ENCODE results near the gene RASGRF1. TPM values are rescaled to one million over a fixed set of nuclear protein-coding genes. Genes with fewer than 3 reads are reported as not detected.

The RASGRF1 gene
- total and polyA plus RNA-seq, 9 of the 15 experiments (the other 6 are each of a cell fraction or from before 2014, with no cell fraction given): 0.03 to 0.58 (median 0.06) TPM; not detected in 1

GRCh38 chr15:78985859-78986475 lies 104.6 kb downstream of the RASGRF1 start (continued):
- TF ChIP-seq FOS (IDR thresholded peaks at IDR 0.05; ENCODE audit: extremely low read depth, insufficient read length) (no peak), MAFG (tag; conservative IDR thresholded peaks at IDR 0.05) (no peak), PHTF2 (CRISPR knock-in tag; IDR thresholded peaks at IDR 0.05) (no peak), ESRRB (CRISPR knock-in tag; IDR thresholded peaks at IDR 0.05; ENCODE audit: borderline replicate concordance) (no peak), NFATC3 (IDR thresholded peaks at IDR 0.05) (no peak), CAMTA2 (CRISPR knock-in tag; conservative IDR thresholded peaks at IDR 0.05) (no peak), PTRF (tag; IDR thresholded peaks at IDR 0.05) (no peak)

GRCh38 chr15:78984041-78984440 lies 106.5 kb downstream of the RASGRF1 start:
- in situ Hi-C loops (cut with MboI): loop anchor here (5.0 kb wide), 1 partner anchor 72 kb away; no protein-coding TSS in a partner anchor
- Histone ChIP-seq H3K9me3 (replicated peaks; ENCODE audit: control insufficient read depth, insufficient read depth, low read depth, low read length) (no peaks in the 10 kb centered on the region), H3K9me1 (ENCODE audit: control insufficient read depth, insufficient read depth, low read length) (no peaks in the 10 kb centered on the region), H3K4me3 (no peak overlapping the region), H3K9ac (ENCODE audit: insufficient read depth in 1 of 2, low read depth in 2 of 2, low read length in 2 of 2) (no peak overlapping the region), H3K27ac (ENCODE audit: extremely low read depth, low read depth, low read length) (no peak overlapping the region), H3K4me1 (replicated peaks in 1 of 2; ENCODE audit: control insufficient read depth in 2 of 2, insufficient read depth in 2 of 2, low read length in 2 of 2) (peaks cover 0 to 3% of the 10 kb centered on the region in 2 experiments; a peak in 3 of 5 replicates), H3K4me2 (ENCODE audit: insufficient read depth, low read length) (no peak overlapping the region), H2AFZ (ENCODE audit: low read depth, low read length) (no peak overlapping the region), H3K27me3 (ENCODE audit: control insufficient read depth in 2 of 2, insufficient read depth in 2 of 2, low read length in 2 of 2) (peaks cover 5 to 49% of the 10 kb centered on the region in 2 experiments; a peak in 2 of 5 replicates), H3K36me3 (ENCODE audit: control insufficient read depth, insufficient read depth, low read length) (no peaks in the 10 kb centered on the region), H4K20me1 (replicated peaks; ENCODE audit: control insufficient read depth, insufficient read depth, low read length) (no peaks in the 10 kb centered on the region; the same call in 1 of the 2 replicates), H3K79me2 (ENCODE audit: control insufficient read depth, insufficient read depth, low read length) (no peaks in the 10 kb centered on the region)
- no peak for TF ChIP-seq MTA3 (IDR thresholded peaks at IDR 0.05; ENCODE audit: borderline replicate concordance)
- TF ChIP-seq CAMTA2 (CRISPR knock-in tag; conservative IDR thresholded peaks at IDR 0.05): no peak
- TF ChIP-seq PHB (CRISPR knock-in tag; IDR thresholded peaks at IDR 0.05): no peak
- no peak for TF ChIP-seq ID3 (CRISPR knock-in tag; IDR thresholded peaks at IDR 0.05)
- TF ChIP-seq ID3 (tag; IDR thresholded peaks at IDR 0.05): no peak
- TF ChIP-seq ZNF232 (CRISPR knock-in tag; IDR thresholded peaks at IDR 0.05): no peak
- TF ChIP-seq SMARCA4 (IDR thresholded peaks at IDR 0.05): no peak
- no peak for TF ChIP-seq ZNF512 (tag; IDR thresholded peaks at IDR 0.05)
- no peak for TF ChIP-seq RFX1 (IDR thresholded peaks at IDR 0.05)
- FAIRE-seq (no peak), DNase-seq (ENCODE audit: extremely low read depth in 1 of 4, low spot score in 3 of 4) (no peak), ATAC-seq (no peak)
- ChIA-PET POLR2A (interaction anchor here (1.3 kb wide), 1 partner anchor 9 kb away, joined by 3 read pairs; no protein-coding TSS in a partner anchor), CTCF (ENCODE audit: low intra/inter-chr PET ratio) (no interaction called here)
- 0% methylated on average over 1 of the region's 1 CpG for WGBS (ENCODE audit: insufficient coverage, low coverage, missing lambda C conversion rate)
- intact Hi-C loops (cut with micrococcal nuclease): no loop called here
- BruUV-seq (replicated peaks): no TSS peak
